Stomach smooth muscle (tissue), 2 donors: ENCODE measurements around the gene SLC52A1.
A peak's percentile ranks its signal among the peaks of the same experiment; 100 is the strongest.

Source experiments
- H3K27ac ChIP-seq: one replicate; pipeline ENCODE4 v1.7.0; 2013; ENCODE audit warnings: mild to moderate bottlenecking, low read length, inconsistent platforms
- H3K27me3 ChIP-seq, 2 donors: one replicate each; pipeline ENCODE4 v1.7.0; 2013; ENCODE audit warnings: low read length in 2 of 2; ENCODE audit not compliant: insufficient read depth in 2 of 2, control insufficient read depth in 1 of 2
- H3K36me3 ChIP-seq, 2 donors: one replicate each; pipeline ENCODE4 v1.7.0; 2013; ENCODE audit warnings: low read length in 2 of 2; ENCODE audit not compliant: control insufficient read depth in 2 of 2, insufficient read depth in 2 of 2
- H3K4me1 ChIP-seq: one replicate; pipeline ENCODE4 v1.7.0; 2013; ENCODE audit warnings: low read length; ENCODE audit not compliant: control insufficient read depth, insufficient read depth
- H3K4me3 ChIP-seq, 2 donors: one replicate each; pipeline ENCODE4 v1.7.0; 2013; ENCODE audit warnings: low read length in 2 of 2
- H3K9ac ChIP-seq, 2 donors: one replicate each; pipeline ENCODE4 v1.7.0; 2013; ENCODE audit warnings: low read length in 2 of 2, mild to moderate bottlenecking in 1 of 2
- H3K9me3 ChIP-seq, 2 donors: one replicate each; pipeline ENCODE4 v1.7.0; 2013; ENCODE audit warnings: low read length in 2 of 2; ENCODE audit not compliant: control insufficient read depth in 2 of 2
- donor health status: healthy.
- donor health status: Pancreatic carcinoma.

SLC52A1 gene

GRCh38 chr17:5003214-5003867 lies 31.9 kb downstream of the SLC52A1 start:
- H3K27me3 ChIP-seq: no peaks in the 10 kb centered on the region
- no peak overlapping the region for H3K4me3 ChIP-seq
- no peak overlapping the region for H3K9ac ChIP-seq
- peaks cover 62 to 63% of the 10 kb centered on the region in 2 donors for H3K36me3 ChIP-seq
- no peaks in the 10 kb centered on the region for H3K9me3 ChIP-seq
- no peak overlapping the region for H3K27ac ChIP-seq
- peaks cover 31% of the 10 kb centered on the region for H3K4me1 ChIP-seq

- peaks cover 51 to 52% of the 10 kb centered on the region in 2 donors for H3K36me3 ChIP-seq
- H3K9me3 ChIP-seq: no peaks in the 10 kb centered on the region
- peaks cover 32% of the 10 kb centered on the region for H3K4me1 ChIP-seq
- H3K27me3 ChIP-seq: no peaks in the 10 kb centered on the region
- H3K4me3 ChIP-seq: no peak overlapping the region
- no peak overlapping the region for H3K9ac ChIP-seq
- H3K27ac ChIP-seq: no peak overlapping the region
Measured at GRCh38 chr17:5002121-5002788, 33.0 kb downstream of the SLC52A1 start.

GRCh38 chr17:5000237-5000639 lies 35.0 kb downstream of the SLC52A1 start:
- no peaks in the 10 kb centered on the region for H3K27me3 ChIP-seq
- peaks cover 38 to 40% of the 10 kb centered on the region in 2 donors for H3K36me3 ChIP-seq
- no peaks in the 10 kb centered on the region for H3K9me3 ChIP-seq
- peaks cover 39% of the 10 kb centered on the region for H3K4me1 ChIP-seq
- peak overlapping the region; percentile 80 to 82 for H3K9ac ChIP-seq
- H3K4me3 ChIP-seq: peak overlapping the region; percentile 93 to 96
- H3K27ac ChIP-seq: peak overlapping the region; percentile 60

GRCh38 chr17:4999430-5000093 lies 35.7 kb downstream of the SLC52A1 start:
- Histone ChIP-seq H3K9me3 (no peaks in the 10 kb centered on the region), H3K36me3 (peaks cover 32 to 33% of the 10 kb centered on the region in 2 donors), H3K4me1 (peaks cover 39% of the 10 kb centered on the region), H3K4me3 (peak overlapping the region; percentile 93 to 96), H3K9ac (peak overlapping the region; percentile 80 to 82), H3K27me3 (no peaks in the 10 kb centered on the region), H3K27ac (peak overlapping the region; percentile 60)

- H3K4me1 ChIP-seq: peaks cover 39% of the 10 kb centered on the region
- H3K27me3 ChIP-seq: no peaks in the 10 kb centered on the region
- H3K9ac ChIP-seq: peak overlapping the region; percentile 80 to 82
- no peaks in the 10 kb centered on the region for H3K9me3 ChIP-seq
- peak overlapping the region; percentile 93 to 96 for H3K4me3 ChIP-seq
- H3K27ac ChIP-seq: peak overlapping the region; percentile 66
- H3K36me3 ChIP-seq: peaks cover 25 to 26% of the 10 kb centered on the region in 2 donors
Measured at GRCh38 chr17:4998732-4999429, 36.3 kb downstream of the SLC52A1 start.

- Histone ChIP-seq H3K36me3 (peaks cover 18 to 19% of the 10 kb centered on the region in 2 donors), H3K4me3 (peak overlapping the region; percentile 93 to 96), H3K27ac (peak overlapping the region; percentile 66), H3K9me3 (no peaks in the 10 kb centered on the region), H3K9ac (peak overlapping the region; percentile 80 to 82), H3K27me3 (no peaks in the 10 kb centered on the region), H3K4me1 (peaks cover 39% of the 10 kb centered on the region)
Measured at GRCh38 chr17:4998027-4998731, 37.0 kb downstream of the SLC52A1 start.

- H3K9ac ChIP-seq: peak within 1 kb of the TSS; percentile 83
- H3K4me3 ChIP-seq: peak within 1 kb of the TSS; percentile 93 to 96
- peaks cover 14 to 16% of the 10 kb centered on the region in 2 donors for H3K36me3 ChIP-seq
- H3K4me1 ChIP-seq: peaks cover 39% of the 10 kb centered on the region
- no peaks in the 10 kb centered on the region for H3K27me3 ChIP-seq
- peak within 1 kb of the TSS; percentile 89 for H3K27ac ChIP-seq
- no peaks in the 10 kb centered on the region for H3K9me3 ChIP-seq
Measured at GRCh38 chr17:4997302-4998026, 37.8 kb downstream of the SLC52A1 start, which contains the start of the genes INCA1 and KIF1C. TSS of gene INCA1 (minus strand) at chr17:4997522. CDS start at chr17:4994437, 3,085 bp downstream. TSS of gene KIF1C (plus strand) at chr17:4997950. CDS start at chr17:5000247, 2,297 bp downstream.

- Histone ChIP-seq H3K36me3 (no peaks in the 10 kb centered on the region), H3K4me1 (peaks cover 19% of the 10 kb centered on the region), H3K27me3 (no peaks in the 10 kb centered on the region), H3K9ac (no peak overlapping the region), H3K27ac (no peak overlapping the region), H3K4me3 (no peak overlapping the region), H3K9me3 (no peaks in the 10 kb centered on the region)
Measured at GRCh38 chr17:4994081-4994595, 41.1 kb downstream of the SLC52A1 start.

- no peaks in the 10 kb centered on the region for H3K27me3 ChIP-seq
- peaks cover 32% of the 10 kb centered on the region for H3K4me1 ChIP-seq
- H3K4me3 ChIP-seq: peak overlapping the region; percentile 88 to 90
- peak overlapping the region; percentile 90 to 91 for H3K9ac ChIP-seq
- no peaks in the 10 kb centered on the region for H3K9me3 ChIP-seq
- peak overlapping the region; percentile 93 for H3K27ac ChIP-seq
- H3K36me3 ChIP-seq: peaks cover 6 to 7% of the 10 kb centered on the region in 2 donors
Measured at GRCh38 chr17:4987767-4988567, 47.3 kb downstream of the SLC52A1 start.
